ENCODE data around the gene PCYT2. TPM values are rescaled to one million over a fixed set of nuclear protein-coding genes. Genes with fewer than 3 reads are reported as not detected.

PCYT2 gene
- total RNA-seq, 4 donors from 2014 or later: 37.2 to 424 (median 77.1) TPM

- in situ Hi-C loops (cut with MboI; ENCODE audit: low pct_ligation_motif_present in 1 of 4, low pct_unique_long_range_greater_than_20kb in 1 of 4, low sequenced_read_pairs in 3 of 4) (no loop called here), intact Hi-C loops (cut with DNase I; ENCODE audit: low total_unique reads) (no loop called here)
- H3K36me3 ChIP-seq: peaks cover 0 to 30% (median 4%) of the 10 kb centered on the region in 4 donors
- no peak overlapping the region for H3K27ac ChIP-seq
- H3K4me3 ChIP-seq: no peak overlapping the region
- no peak for DNase-seq
- no peaks in the 10 kb centered on the region for H3K9me3 ChIP-seq
- WGBS, 2 donors (ENCODE audit: low coverage in 1 of 2): 90 to 93% methylated on average over 5 to 19 of the region's 19 CpGs
- H3K27me3 ChIP-seq: peaks cover 21% of the 10 kb centered on the region
- peaks cover 10 to 17% (median 13%) of the 10 kb centered on the region in 4 donors for H3K4me1 ChIP-seq
- TF ChIP-seq POLR2A (IDR thresholded peaks at IDR 0.05) (no peak), EP300 (IDR thresholded peaks at IDR 0.05; ENCODE audit: low read depth) (no peak), POLR2AphosphoS5 (IDR thresholded peaks at IDR 0.05) (no peak)
- TF ChIP-seq, protein P1, sequence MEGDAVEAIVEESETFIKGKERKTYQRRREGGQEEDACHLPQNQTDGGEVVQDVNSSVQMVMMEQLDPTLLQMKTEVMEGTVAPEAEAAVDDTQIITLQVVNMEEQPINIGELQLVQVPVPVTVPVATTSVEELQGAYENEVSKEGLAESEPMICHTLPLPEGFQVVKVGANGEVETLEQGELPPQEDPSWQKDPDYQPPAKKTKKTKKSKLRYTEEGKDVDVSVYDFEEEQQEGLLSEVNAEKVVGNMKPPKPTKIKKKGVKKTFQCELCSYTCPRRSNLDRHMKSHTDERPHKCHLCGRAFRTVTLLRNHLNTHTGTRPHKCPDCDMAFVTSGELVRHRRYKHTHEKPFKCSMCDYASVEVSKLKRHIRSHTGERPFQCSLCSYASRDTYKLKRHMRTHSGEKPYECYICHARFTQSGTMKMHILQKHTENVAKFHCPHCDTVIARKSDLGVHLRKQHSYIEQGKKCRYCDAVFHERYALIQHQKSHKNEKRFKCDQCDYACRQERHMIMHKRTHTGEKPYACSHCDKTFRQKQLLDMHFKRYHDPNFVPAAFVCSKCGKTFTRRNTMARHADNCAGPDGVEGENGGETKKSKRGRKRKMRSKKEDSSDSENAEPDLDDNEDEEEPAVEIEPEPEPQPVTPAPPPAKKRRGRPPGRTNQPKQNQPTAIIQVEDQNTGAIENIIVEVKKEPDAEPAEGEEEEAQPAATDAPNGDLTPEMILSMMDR (IDR thresholded peaks at IDR 0.05): no peak
Measured at GRCh38 chr17:81898029-81898866, 13.0 kb downstream of the PCYT2 start.

DNA sequence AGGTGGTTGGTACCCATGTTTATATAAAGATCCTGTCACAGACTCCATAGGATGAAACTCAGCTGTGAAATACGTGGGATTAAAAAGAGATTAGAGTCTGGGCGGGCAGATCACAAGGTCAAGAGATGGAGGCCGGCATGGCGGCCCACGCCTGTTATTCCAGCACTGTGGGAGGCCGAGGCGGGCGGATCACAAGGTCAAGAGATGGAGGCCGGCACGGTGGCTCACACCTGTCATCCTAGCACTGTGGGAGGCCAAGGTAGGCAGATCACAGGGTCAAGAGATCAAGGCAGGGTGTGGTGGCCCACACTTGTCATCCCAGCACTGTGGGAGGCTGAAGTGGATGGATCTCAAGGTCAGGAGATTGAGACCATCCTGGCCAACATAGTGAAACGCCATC is 15.8 kb downstream of the PCYT2 start:
- Histone ChIP-seq H3K9me3 (no peaks in the 10 kb centered on the region), H3K36me3 (peaks cover 0 to 30% (median 4%) of the 10 kb centered on the region in 4 donors), H3K4me1 (peaks cover 7 to 15% (median 12%) of the 10 kb centered on the region in 4 donors), H3K27me3 (no peaks in the 10 kb centered on the region), H3K27ac (no peak overlapping the region), H3K4me3 (no peak overlapping the region)
- in situ Hi-C loops (cut with MboI; ENCODE audit: low pct_ligation_motif_present in 1 of 4, low pct_unique_long_range_greater_than_20kb in 1 of 4, low sequenced_read_pairs in 3 of 4) (no loop called here), intact Hi-C loops (cut with DNase I; ENCODE audit: low total_unique reads) (no loop called here)
- DNase-seq: no peak
- no peak for TF ChIP-seq POLR2A (IDR thresholded peaks at IDR 0.05)
- no peak for TF ChIP-seq POLR2AphosphoS5 (IDR thresholded peaks at IDR 0.05)
- TF ChIP-seq, protein P1 (IDR thresholded peaks at IDR 0.05): no peak
- 88 to 96% methylated on average over 4 to 11 of the region's 11 CpGs for WGBS, 2 donors (ENCODE audit: low coverage in 1 of 2)

GRCh38 chr17:81891303-81891552 is 20.0 kb downstream of the PCYT2 start:
- Histone ChIP-seq H3K27me3 (no peaks in the 10 kb centered on the region), H3K27ac (peak overlapping the region; percentile 87 to 98 (median 93)), H3K9me3 (no peaks in the 10 kb centered on the region), H3K36me3 (peaks cover 0 to 38% (median 17%) of the 10 kb centered on the region in 4 donors), H3K4me3 (peak overlapping the region; percentile 64 to 92 (median 76)), H3K4me1 (peaks cover 16 to 25% (median 20%) of the 10 kb centered on the region in 4 donors)
- DNase-seq: no peak
- in situ Hi-C loops (cut with MboI; ENCODE audit: low pct_ligation_motif_present in 1 of 4, low pct_unique_long_range_greater_than_20kb in 1 of 4, low sequenced_read_pairs in 3 of 4): no loop called here
- WGBS, 2 donors (ENCODE audit: low coverage in 1 of 2): no CpG with 5 or more reads among the region's 40 CpGs
- intact Hi-C loops (cut with DNase I; ENCODE audit: low total_unique reads): no loop called here
- TF ChIP-seq, protein P1 (IDR thresholded peaks at IDR 0.05): no peak
- TF ChIP-seq POLR2AphosphoS5 (IDR thresholded peaks at IDR 0.05): no peak

- H3K9me3 ChIP-seq: no peaks in the 10 kb centered on the region
- H3K27ac ChIP-seq: peak overlapping the region; percentile 87 to 98 (median 93)
- H3K4me3 ChIP-seq: peak overlapping the region; percentile 64 to 92 (median 76)
- TF ChIP-seq EP300 (IDR thresholded peaks at IDR 0.05; ENCODE audit: low read depth) (no peak), POLR2AphosphoS5 (IDR thresholded peaks at IDR 0.05) (no peak), POLR2A (IDR thresholded peaks at IDR 0.05) (no peak)
- TF ChIP-seq, protein P1 (IDR thresholded peaks at IDR 0.05): no peak
- in situ Hi-C loops (cut with MboI; ENCODE audit: low pct_ligation_motif_present in 1 of 4, low pct_unique_long_range_greater_than_20kb in 1 of 4, low sequenced_read_pairs in 3 of 4) (no loop called here), intact Hi-C loops (cut with DNase I; ENCODE audit: low total_unique reads) (no loop called here)
- H3K36me3 ChIP-seq: peaks cover 0 to 33% (median 16%) of the 10 kb centered on the region in 4 donors
- no peaks in the 10 kb centered on the region for H3K27me3 ChIP-seq
- peaks cover 16 to 25% (median 20%) of the 10 kb centered on the region in 4 donors for H3K4me1 ChIP-seq
- DNase-seq: no peak
- WGBS, 2 donors (ENCODE audit: low coverage in 1 of 2): 10% methylated on average over 50 of the region's 69 CpGs; no CpG with 5 or more reads in 1 of the 2 donors
Measured at GRCh38 chr17:81890447-81891302, 20.5 kb downstream of the PCYT2 start.
